Rectal smooth muscle tissue (tissue), 1 donor: ENCODE data around the gene AVEN.
"Not testable (repeated sequence)": the region's sequence is repeated elsewhere in the genome, so short reads cannot be mapped to it uniquely, and the experiment has no call there.

Source experiments
- H3K27ac ChIP-seq: one replicate; pipeline ENCODE4 v1.7.0; 2013; ENCODE audit warnings: low read depth, low read length, inconsistent platforms
- H3K27me3 ChIP-seq: one replicate; pipeline ENCODE4 v1.7.0; 2013; ENCODE audit warnings: low read length; ENCODE audit not compliant: control insufficient read depth, insufficient read depth
- H3K36me3 ChIP-seq: one replicate; pipeline ENCODE4 v1.7.0; 2013; ENCODE audit warnings: low read length; ENCODE audit not compliant: control insufficient read depth, insufficient read depth
- H3K4me1 ChIP-seq: one replicate; pipeline ENCODE4 v1.7.0; 2013; ENCODE audit warnings: low read length; ENCODE audit not compliant: control insufficient read depth, insufficient read depth
- H3K4me3 ChIP-seq: one replicate; pipeline ENCODE4 v1.7.0; 2013; ENCODE audit warnings: low read length
- H3K9ac ChIP-seq: one replicate; pipeline ENCODE4 v1.7.0; 2013; ENCODE audit warnings: low read length

The AVEN gene

GRCh38 chr15:34027606-34028005 lies 11.4 kb downstream of the AVEN start:
- Histone ChIP-seq H3K27me3 (no peaks in the 10 kb centered on the region), H3K4me3 (no peak overlapping the region), H3K27ac (no peak overlapping the region), H3K36me3 (no peaks in the 10 kb centered on the region), H3K4me1 (no peaks in the 10 kb centered on the region), H3K9ac (no peak overlapping the region)

GRCh38 chr15:34025252-34025651 lies 13.8 kb downstream of the AVEN start:
- H3K9ac ChIP-seq = no peak overlapping the region
- H3K4me1 ChIP-seq = no peaks in the 10 kb centered on the region
- H3K27me3 ChIP-seq = no peaks in the 10 kb centered on the region
- H3K4me3 ChIP-seq = no peak overlapping the region
- no peak overlapping the region for H3K27ac ChIP-seq
- H3K36me3 ChIP-seq = no peaks in the 10 kb centered on the region

- Histone ChIP-seq H3K9ac (no peak overlapping the region), H3K4me1 (no peaks in the 10 kb centered on the region), H3K36me3 (no peaks in the 10 kb centered on the region), H3K27ac (no peak overlapping the region), H3K27me3 (no peaks in the 10 kb centered on the region), H3K4me3 (no peak overlapping the region)
Measured at GRCh38 chr15:34023907-34024306, 15.1 kb downstream of the AVEN start.

GRCh38 chr15:34019369-34019990 lies 19.5 kb downstream of the AVEN start:
- Histone ChIP-seq H3K27ac (no peak overlapping the region), H3K27me3 (no peaks in the 10 kb centered on the region), H3K4me1 (no peaks in the 10 kb centered on the region), H3K4me3 (no peak overlapping the region), H3K9ac (no peak overlapping the region), H3K36me3 (no peaks in the 10 kb centered on the region)

- H3K9ac ChIP-seq, H3K27me3 ChIP-seq, H3K4me1 ChIP-seq, H3K4me3 ChIP-seq, H3K27ac ChIP-seq, H3K36me3 ChIP-seq: not testable (repeated sequence)
Measured at GRCh38 chr15:34018738-34019137, 20.3 kb downstream of the AVEN start.

GRCh38 chr15:34018021-34018645 lies 20.9 kb downstream of the AVEN start:
- no peak overlapping the region for H3K27ac ChIP-seq
- no peaks in the 10 kb centered on the region for H3K27me3 ChIP-seq
- H3K4me1 ChIP-seq = no peaks in the 10 kb centered on the region
- no peak overlapping the region for H3K9ac ChIP-seq
- no peak overlapping the region for H3K4me3 ChIP-seq
- H3K36me3 ChIP-seq = no peaks in the 10 kb centered on the region

GRCh38 chr15:34014556-34014955 lies 24.4 kb downstream of the AVEN start:
- Histone ChIP-seq H3K9ac (no peak overlapping the region), H3K4me1 (no peaks in the 10 kb centered on the region), H3K27me3 (no peaks in the 10 kb centered on the region), H3K36me3 (no peaks in the 10 kb centered on the region), H3K4me3 (no peak overlapping the region), H3K27ac (no peak overlapping the region)

GRCh38 chr15:34013746-34014145 lies 25.3 kb downstream of the AVEN start:
- Histone ChIP-seq H3K4me3 (no peak overlapping the region), H3K27me3 (no peaks in the 10 kb centered on the region), H3K36me3 (no peaks in the 10 kb centered on the region), H3K27ac (no peak overlapping the region), H3K4me1 (no peaks in the 10 kb centered on the region), H3K9ac (no peak overlapping the region)

GRCh38 chr15:34012461-34013028 lies 26.5 kb downstream of the AVEN start:
- Histone ChIP-seq H3K27ac (no peak overlapping the region), H3K27me3 (no peaks in the 10 kb centered on the region), H3K36me3 (no peaks in the 10 kb centered on the region), H3K9ac (no peak overlapping the region), H3K4me1 (no peaks in the 10 kb centered on the region), H3K4me3 (no peak overlapping the region)

GRCh38 chr15:34011481-34011880 lies 27.5 kb downstream of the AVEN start:
- H3K36me3 ChIP-seq = no peaks in the 10 kb centered on the region
- no peak overlapping the region for H3K27ac ChIP-seq
- no peak overlapping the region for H3K9ac ChIP-seq
- H3K4me3 ChIP-seq = no peak overlapping the region
- no peaks in the 10 kb centered on the region for H3K4me1 ChIP-seq
- H3K27me3 ChIP-seq = no peaks in the 10 kb centered on the region

- no peak overlapping the region for H3K4me3 ChIP-seq
- no peak overlapping the region for H3K9ac ChIP-seq
- no peaks in the 10 kb centered on the region for H3K36me3 ChIP-seq
- no peaks in the 10 kb centered on the region for H3K27me3 ChIP-seq
- no peaks in the 10 kb centered on the region for H3K4me1 ChIP-seq
- H3K27ac ChIP-seq = no peak overlapping the region
Measured at GRCh38 chr15:34010921-34011320, 28.1 kb downstream of the AVEN start.

- H3K9ac ChIP-seq = no peak overlapping the region
- H3K27ac ChIP-seq = no peak overlapping the region
- H3K27me3 ChIP-seq = no peaks in the 10 kb centered on the region
- no peaks in the 10 kb centered on the region for H3K4me1 ChIP-seq
- H3K36me3 ChIP-seq = no peaks in the 10 kb centered on the region
- no peak overlapping the region for H3K4me3 ChIP-seq
Measured at GRCh38 chr15:34009656-34010055, 29.3 kb downstream of the AVEN start.

- no peak overlapping the region for H3K9ac ChIP-seq
- H3K27ac ChIP-seq = no peak overlapping the region
- H3K4me1 ChIP-seq = no peaks in the 10 kb centered on the region
- H3K36me3 ChIP-seq = no peaks in the 10 kb centered on the region
- H3K4me3 ChIP-seq = no peak overlapping the region
- no peaks in the 10 kb centered on the region for H3K27me3 ChIP-seq
Measured at GRCh38 chr15:34006381-34006780, 32.6 kb downstream of the AVEN start.
